Liver (tissue), 3 donors: ENCODE measurements around the gene BTBD7.

Experiments used
- EGR1 ChIP-seq, 2 donors: IDR thresholded peaks; 2 replicates each; pipeline ENCODE4 v1.6.1; 2016 to 2018; ENCODE audit warnings: antibody characterized with exemption in 2 of 2, low read depth in 2 of 2
- GABPA ChIP-seq, 2 donors: IDR thresholded peaks in 1 of 2; conservative IDR thresholded peaks in 1 of 2; 2 replicates each; pipeline ENCODE4 v1.6.1; 2016; ENCODE audit warnings: antibody characterized with exemption in 2 of 2, mild to moderate bottlenecking in 1 of 2, moderate library complexity in 1 of 2
- HNF4A ChIP-seq, 2 donors: conservative IDR thresholded peaks; 2 replicates each; pipeline ENCODE4 v1.6.1; 2016; ENCODE audit warnings: antibody characterized with exemption in 2 of 2, mild to moderate bottlenecking in 2 of 2
- JUND ChIP-seq, 2 donors: IDR thresholded peaks; 2 replicates each; pipeline ENCODE4 v1.6.1; 2016; ENCODE audit warnings: antibody characterized with exemption in 2 of 2
- RAD21 ChIP-seq, 2 donors: IDR thresholded peaks; 2 replicates each; pipeline ENCODE4 v1.6.1; 2016; ENCODE audit warnings: antibody characterized with exemption in 2 of 2, mild to moderate bottlenecking in 2 of 2
- REST ChIP-seq: IDR thresholded peaks from 2 replicates; pipeline ENCODE4 v1.6.1; 2016; ENCODE audit warnings: antibody characterized with exemption, mild to moderate bottlenecking
- RXRA ChIP-seq, 2 donors: IDR thresholded peaks; 2 replicates each; pipeline ENCODE4 v1.6.1; 2017 to 2018; ENCODE audit warnings: antibody characterized with exemption in 2 of 2, mild to moderate bottlenecking in 1 of 2
- SP1 ChIP-seq: IDR thresholded peaks from 2 replicates; pipeline ENCODE4 v1.6.1; 2018; ENCODE audit warnings: antibody characterized with exemption, mild to moderate bottlenecking
- TAF1 ChIP-seq: conservative IDR thresholded peaks from 2 replicates; pipeline ENCODE4 v1.6.1; 2016; ENCODE audit warnings: antibody characterized with exemption, mild to moderate bottlenecking
- YY1 ChIP-seq: IDR thresholded peaks from 2 replicates; pipeline ENCODE4 v1.6.1; 2016; ENCODE audit warnings: antibody characterized with exemption, mild to moderate bottlenecking
- TF ChIP-seq, protein P1 (sequence below): fragments of 150-350 bp; IDR thresholded peaks from 2 replicates; pipeline ENCODE4 v1.5.1; 2017; ENCODE audit warnings: improper control_type of control experiment, low read depth, low read length; ENCODE audit not compliant: missing input control
- TF ChIP-seq, protein P2 (sequence below): IDR thresholded peaks from 2 replicates; pipeline ENCODE4 v1.6.1; 2016; ENCODE audit warnings: antibody characterized with exemption
- TF ChIP-seq, protein P3 (sequence below): IDR thresholded peaks from 2 replicates; pipeline ENCODE4 v1.6.1; 2016; ENCODE audit warnings: antibody characterized with exemption
- donor health status: healthy.
- donor health status: healthy.

DNA sequence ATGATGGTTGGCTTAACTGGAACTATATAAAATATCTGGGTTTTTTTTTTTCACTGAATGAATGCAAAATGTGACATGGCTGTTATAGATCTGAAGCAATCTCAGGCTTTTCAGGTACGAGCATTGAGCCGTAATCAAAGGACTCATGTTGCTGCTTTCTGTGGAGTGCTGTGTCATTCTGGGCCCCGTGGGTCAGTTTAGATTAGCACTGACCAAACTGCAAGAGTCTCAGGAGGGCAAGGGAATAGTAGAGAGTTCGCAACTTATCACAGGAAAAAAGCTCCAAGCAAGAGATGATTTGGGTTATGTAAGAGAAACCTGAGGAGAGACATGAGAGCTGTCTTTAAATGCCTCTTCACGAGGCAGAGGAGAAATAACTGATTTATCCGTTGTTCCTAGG lies 66.7 kb downstream of the BTBD7 start:
- no peak for TF ChIP-seq REST
- TF ChIP-seq SP1: no peak
- TF ChIP-seq, protein P1, sequence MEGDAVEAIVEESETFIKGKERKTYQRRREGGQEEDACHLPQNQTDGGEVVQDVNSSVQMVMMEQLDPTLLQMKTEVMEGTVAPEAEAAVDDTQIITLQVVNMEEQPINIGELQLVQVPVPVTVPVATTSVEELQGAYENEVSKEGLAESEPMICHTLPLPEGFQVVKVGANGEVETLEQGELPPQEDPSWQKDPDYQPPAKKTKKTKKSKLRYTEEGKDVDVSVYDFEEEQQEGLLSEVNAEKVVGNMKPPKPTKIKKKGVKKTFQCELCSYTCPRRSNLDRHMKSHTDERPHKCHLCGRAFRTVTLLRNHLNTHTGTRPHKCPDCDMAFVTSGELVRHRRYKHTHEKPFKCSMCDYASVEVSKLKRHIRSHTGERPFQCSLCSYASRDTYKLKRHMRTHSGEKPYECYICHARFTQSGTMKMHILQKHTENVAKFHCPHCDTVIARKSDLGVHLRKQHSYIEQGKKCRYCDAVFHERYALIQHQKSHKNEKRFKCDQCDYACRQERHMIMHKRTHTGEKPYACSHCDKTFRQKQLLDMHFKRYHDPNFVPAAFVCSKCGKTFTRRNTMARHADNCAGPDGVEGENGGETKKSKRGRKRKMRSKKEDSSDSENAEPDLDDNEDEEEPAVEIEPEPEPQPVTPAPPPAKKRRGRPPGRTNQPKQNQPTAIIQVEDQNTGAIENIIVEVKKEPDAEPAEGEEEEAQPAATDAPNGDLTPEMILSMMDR: no peak
- TF ChIP-seq GABPA (IDR thresholded peaks at IDR 0.05 in 1 of 2, conservative IDR thresholded peaks at IDR 0.05 in 1 of 2): no peak
- no peak for TF ChIP-seq HNF4A (conservative IDR thresholded peaks at IDR 0.05)
- TF ChIP-seq JUND (IDR thresholded peaks at IDR 0.05): no peak
- TF ChIP-seq, protein P2, sequence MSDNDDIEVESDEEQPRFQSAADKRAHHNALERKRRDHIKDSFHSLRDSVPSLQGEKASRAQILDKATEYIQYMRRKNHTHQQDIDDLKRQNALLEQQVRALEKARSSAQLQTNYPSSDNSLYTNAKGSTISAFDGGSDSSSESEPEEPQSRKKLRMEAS: no peak
- no peak for TF ChIP-seq EGR1 (IDR thresholded peaks at IDR 0.05; ENCODE audit: low read depth in 2 of 2)
- no peak for TF ChIP-seq RXRA (IDR thresholded peaks at IDR 0.05)
- no peak for TF ChIP-seq YY1
- no peak for TF ChIP-seq TAF1
- TF ChIP-seq, protein P3, sequence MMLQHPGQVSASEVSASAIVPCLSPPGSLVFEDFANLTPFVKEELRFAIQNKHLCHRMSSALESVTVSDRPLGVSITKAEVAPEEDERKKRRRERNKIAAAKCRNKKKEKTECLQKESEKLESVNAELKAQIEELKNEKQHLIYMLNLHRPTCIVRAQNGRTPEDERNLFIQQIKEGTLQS: no peak
- TF ChIP-seq RAD21 (IDR thresholded peaks at IDR 0.05): no peak
